Breast epithelium (tissue), 3 donors: ENCODE measurements around the gene FCRLA.

Source experiments
- POLR2A ChIP-seq: fragments of 450-650 bp; IDR thresholded peaks from one replicate; pipeline ENCODE4 v1.6.1; 2016; ENCODE audit warnings: antibody characterized with exemption, mild to moderate bottlenecking, moderate library complexity
- TF ChIP-seq, protein P1 (sequence below), 3 donors: fragments of 450-650 bp; IDR thresholded peaks; one replicate each; pipeline ENCODE4 v1.5.1; 2016 to 2017; ENCODE audit warnings: antibody characterized with exemption in 3 of 3, mild to moderate bottlenecking in 3 of 3, moderate library complexity in 3 of 3

DNA sequence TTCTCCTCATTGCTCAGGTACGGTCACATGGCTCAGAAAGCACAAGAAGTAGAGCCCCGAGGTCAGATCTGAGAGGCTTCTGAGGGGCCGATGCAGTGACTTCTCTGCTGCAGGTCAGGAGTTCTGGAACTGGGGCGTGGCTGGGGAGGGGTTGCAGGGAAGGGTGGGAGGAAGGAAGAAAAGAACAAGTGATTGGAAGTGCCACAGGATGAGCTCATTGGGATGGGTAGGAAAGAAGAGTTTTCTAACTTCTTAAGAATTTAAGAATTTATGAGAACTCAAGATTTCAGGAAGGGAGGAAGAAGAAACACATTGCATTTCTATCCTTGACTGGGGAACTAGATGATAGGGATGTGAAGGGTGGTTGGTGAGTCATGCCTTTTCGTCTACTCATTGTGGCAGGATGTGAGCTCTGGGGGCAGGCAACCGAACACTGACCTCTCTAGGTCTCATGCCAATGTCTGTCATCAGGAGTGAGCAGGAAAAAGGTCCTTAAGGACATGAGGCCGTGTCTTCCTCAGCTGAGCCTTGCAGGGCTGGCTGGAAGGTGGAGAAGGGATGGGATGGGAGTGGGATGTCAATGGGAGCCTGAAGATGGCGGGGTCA, 14.8 kb downstream of the FCRLA start:
- TF ChIP-seq, protein P1, sequence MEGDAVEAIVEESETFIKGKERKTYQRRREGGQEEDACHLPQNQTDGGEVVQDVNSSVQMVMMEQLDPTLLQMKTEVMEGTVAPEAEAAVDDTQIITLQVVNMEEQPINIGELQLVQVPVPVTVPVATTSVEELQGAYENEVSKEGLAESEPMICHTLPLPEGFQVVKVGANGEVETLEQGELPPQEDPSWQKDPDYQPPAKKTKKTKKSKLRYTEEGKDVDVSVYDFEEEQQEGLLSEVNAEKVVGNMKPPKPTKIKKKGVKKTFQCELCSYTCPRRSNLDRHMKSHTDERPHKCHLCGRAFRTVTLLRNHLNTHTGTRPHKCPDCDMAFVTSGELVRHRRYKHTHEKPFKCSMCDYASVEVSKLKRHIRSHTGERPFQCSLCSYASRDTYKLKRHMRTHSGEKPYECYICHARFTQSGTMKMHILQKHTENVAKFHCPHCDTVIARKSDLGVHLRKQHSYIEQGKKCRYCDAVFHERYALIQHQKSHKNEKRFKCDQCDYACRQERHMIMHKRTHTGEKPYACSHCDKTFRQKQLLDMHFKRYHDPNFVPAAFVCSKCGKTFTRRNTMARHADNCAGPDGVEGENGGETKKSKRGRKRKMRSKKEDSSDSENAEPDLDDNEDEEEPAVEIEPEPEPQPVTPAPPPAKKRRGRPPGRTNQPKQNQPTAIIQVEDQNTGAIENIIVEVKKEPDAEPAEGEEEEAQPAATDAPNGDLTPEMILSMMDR (IDR thresholded peaks at IDR 0.05), result no peak
- no peak for TF ChIP-seq POLR2A
